ENCODE data around the gene LHFPL3.
"Not testable (repeated sequence)": the region's sequence is repeated elsewhere in the genome, so short reads cannot be mapped to it uniquely, and the experiment has no call there.

LHFPL3 gene

DNA sequence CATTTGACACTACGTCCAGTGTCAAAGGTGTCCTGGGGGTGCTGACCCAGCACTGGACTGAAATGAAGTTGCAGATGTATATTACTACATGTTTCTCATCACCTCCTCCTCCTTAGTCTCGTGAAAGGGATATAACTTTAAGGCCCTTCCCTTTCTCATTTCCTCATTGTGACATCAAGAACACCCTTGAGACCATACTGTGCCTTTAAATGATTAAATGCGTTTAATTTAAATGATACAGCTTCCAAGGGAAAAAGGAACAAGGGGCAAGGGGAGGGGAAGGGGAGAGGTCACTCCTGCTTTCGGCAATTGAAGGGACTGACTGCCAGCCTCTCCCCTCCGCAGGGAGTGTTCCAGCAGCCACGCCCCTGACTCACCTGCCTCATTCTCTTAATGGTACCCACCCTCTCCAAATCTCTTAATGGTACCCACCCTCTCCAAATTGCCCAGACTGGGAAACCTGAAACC lies 605.2 kb downstream of the LHFPL3 start:
- no peak for DNase-seq (ENCODE audit: low read depth)

DNA sequence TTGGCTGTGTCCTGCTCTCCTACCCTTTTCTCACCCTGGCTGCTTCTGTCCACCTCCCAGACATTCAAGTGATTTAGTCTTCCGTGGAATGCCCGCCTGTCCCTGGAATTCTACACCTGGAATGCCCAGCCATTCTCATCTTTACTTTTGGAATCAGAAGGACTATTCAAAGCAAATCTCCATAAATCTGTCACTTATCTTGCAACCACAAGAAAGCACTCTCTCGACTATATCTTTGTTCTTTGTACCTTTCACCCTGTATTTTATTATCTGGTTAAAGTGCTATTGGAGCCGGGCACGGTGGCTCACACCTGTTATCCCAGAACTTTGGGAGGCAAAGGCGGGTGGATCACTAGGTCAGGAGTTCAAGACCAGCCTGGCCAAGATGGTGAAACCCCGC lies 606.3 kb downstream of the LHFPL3 start:
- no peak for DNase-seq (ENCODE audit: low read depth)

DNA sequence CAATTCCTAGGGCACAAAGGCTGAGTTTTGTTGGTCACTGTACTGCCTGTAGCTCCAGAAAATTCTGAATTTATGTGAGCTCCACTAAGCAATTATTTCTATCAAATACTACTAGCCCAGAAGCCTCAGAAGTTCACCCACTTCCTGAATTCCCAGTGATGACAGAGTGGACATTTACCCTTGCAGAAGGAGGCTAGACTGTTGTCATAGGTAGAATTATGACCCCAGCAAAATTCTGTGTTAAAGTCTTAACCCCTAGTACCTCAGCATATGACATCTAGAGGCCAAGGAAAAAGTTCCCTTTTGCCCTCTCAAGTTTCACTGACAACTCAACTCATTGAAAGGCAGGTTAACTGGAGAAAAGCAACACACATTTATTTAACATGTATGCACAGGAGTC lies 606.9 kb downstream of the LHFPL3 start:
- no peak for DNase-seq (ENCODE audit: low read depth)

DNA sequence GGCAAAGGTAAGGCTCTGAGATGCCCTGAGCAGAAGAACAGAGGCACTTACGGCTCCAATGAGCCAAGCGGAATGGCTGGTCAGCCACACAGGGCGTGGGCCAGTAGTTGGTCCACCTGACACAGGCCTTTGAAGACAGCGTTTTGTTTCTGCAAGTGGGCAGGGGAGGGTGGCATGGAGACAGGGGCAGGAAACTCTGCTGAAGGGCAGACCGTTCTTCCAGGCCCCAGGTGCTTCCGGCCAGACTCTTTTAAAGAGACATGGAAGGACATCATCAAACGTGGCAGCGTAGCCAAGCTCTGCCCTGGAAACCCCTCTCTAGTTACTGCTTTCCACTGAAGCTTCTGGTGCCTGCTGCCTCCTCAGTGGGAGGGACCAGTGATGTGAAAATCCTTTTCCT lies 608.1 kb downstream of the LHFPL3 start:
- DNase-seq (ENCODE audit: low read depth), result no peak

DNA sequence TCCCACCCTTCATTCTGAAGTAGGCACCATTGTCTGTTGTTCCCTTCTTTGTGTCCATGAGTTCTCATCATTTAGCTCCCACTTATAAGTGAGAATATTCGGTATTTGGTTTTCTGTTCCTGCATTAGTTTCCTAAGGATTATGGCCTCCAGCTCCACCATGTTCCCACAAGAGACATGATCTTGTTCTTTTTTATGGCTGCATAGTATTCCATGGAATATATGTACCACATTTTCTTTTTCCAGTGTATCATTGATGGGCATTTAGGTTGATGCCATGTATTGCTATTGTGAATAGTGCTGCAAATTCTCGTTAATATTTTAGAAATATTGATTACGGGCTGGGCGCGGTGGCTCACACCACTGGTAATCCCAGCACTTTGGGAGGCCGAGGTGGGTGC lies 609.1 kb downstream of the LHFPL3 start:
- not testable (repeated sequence) for DNase-seq (ENCODE audit: low read depth)

DNA sequence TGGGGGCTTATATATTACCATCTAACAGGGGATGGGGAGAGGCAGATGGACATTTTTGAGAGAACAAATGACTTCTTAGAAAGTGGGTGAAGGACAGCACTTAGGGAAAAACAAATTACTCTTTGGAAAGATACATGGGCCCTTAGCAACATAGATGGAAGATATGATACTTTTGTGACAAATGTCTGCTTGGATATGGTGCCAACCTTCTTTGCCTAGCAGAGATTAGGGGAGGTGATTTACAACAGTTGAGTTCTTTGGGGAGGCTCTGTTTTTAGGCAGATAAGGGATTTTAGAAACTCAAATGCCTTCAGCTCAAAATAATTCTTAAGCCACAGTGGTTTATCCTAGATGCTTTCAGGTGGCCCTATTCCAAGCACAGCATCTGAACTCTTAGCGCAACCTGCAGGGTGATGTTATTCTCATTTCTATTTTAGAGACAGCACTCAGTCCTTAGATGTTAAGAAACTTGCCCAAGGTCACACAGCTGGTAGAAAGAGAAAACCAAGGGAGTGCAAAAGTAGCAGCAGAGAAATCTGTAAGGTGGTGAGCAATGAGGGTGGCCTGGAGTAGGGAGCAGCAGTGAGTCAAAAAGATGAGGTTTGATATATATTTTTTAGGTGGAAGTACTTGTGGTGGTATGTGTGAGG lies 610.5 kb downstream of the LHFPL3 start:
- no peak for DNase-seq (ENCODE audit: low read depth)

DNA sequence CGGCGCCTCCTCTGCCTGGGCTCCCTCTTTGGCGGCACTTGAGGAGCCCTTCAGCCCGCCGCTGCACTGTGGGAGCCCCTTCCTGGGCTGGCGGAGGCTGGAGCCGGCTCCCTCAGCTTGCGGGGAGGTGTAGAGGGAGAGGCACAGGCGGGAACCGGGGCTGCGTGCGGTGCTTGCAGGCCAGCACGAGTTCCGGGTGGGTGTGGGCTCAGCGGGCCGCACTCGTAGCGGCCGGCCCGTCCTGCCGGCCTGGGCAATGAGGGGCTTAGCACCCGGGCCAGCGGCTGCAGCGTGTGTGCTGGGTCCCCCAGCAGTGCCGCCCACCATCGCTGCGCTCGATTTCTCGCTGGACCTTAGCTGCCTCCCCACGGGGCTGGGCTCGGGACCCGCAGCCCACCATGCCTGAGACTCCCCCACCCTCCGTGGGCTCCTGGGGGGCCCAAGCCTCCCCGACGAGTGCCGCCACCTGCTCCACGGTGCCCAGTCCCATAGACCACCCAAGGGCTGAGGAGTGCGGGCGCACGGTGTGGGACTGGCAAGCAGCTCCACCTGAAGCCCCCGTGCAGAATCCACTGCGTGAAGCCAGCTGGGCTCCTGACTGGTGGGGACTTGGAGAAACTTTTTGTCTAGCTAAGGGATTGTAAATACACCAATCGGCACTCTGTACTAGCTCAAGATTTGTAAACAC lies 611.8 kb downstream of the LHFPL3 start:
- DNase-seq (ENCODE audit: low read depth), result no peak

DNA sequence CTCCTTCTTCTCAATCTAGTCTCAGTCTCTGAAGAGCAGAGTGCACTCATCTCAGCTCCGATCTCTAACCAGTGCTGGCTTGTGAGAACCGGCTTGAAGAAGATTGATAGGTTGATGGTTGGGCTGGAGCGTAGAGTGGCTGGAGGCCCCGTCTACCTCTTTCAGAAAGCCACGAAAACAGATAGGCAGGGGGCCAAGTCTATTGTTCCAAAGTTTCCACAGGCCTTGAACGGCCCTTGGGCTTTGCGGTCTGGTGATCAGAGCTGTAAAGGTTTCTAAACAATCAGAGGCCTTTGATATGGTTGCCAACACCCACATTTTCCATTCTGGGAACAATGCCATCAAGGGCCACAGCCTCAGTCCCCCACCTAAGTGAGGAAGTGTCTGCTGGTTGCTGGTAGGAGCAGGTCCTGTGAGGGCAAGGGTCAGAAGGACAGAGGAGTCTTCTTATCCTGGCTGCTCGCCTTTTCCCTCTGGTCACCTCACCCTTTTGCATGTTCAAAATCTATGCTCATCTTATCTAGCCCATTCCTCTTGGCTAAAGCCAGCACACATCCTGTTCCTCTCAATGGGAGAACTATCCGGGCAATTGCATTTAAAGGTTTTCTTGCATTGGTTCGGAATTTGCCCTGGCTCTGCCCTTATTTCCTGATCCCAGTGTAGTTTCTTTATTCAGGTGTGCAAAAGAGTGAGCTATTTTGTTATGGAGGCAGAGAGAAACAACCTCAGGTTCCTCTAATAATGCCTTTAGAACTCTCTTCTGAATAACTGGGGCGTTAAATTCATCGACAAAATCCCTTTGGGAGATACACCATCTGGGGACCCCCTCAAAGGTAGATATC lies 615.3 kb downstream of the LHFPL3 start:
- no peak for DNase-seq (ENCODE audit: low read depth)

DNA sequence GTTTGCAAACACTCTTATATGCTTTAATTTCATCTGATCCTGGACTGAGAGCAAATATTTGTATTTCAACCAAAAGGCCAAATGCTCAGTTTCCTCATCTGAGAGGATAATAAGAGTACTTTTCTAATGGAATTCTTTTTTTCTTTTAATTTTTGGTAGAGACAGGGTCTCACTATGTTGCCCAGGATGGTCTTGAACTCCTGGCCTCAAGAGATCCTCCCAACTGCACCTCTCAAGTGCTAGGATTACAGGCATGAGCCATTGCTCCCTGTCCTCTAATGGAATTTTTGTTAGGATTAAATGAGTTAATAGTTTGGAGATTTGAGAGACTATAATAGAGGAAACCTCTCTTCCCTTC lies 617.2 kb downstream of the LHFPL3 start:
- no peak for DNase-seq (ENCODE audit: low read depth)

DNA sequence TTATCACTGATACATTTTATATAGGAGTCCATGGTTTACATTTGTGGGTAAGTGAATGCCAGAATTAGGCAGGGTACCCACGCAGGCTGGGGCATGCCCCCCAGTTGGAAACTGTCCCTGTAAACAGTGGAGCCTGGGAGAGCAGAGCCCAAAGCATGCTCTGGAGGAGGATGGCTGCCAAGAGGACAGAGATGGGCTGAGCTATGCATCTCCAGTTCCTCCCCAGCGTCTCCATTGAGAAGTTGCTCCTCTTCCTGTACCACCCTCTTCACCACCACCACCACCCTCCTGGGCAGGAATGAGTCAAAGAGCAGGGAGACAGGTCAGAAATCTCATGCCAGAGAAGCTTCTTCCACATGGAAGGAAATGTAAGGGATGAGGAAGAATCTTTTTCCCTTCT lies 617.9 kb downstream of the LHFPL3 start:
- DNase-seq (ENCODE audit: low read depth), result no peak

DNA sequence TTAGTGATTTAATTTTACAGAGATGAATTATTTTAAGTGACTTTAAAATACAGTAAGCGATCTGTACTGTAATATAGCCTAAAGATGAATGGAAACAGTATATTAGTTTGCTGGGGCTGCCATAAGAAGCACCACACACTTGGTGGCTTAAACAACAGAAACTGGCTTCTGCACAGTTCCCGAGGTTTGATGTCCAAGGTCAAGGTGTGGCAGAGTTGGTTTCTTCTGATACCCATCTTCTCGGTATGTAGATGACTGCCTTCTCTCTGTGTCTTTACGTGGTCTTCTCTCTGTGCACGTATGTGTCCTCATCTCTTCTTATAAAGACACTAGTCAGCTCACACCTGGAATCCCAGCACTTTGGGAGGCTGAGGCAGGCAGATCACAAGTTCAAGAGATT lies 621.6 kb downstream of the LHFPL3 start:
- no peak for DNase-seq (ENCODE audit: low read depth)

DNA sequence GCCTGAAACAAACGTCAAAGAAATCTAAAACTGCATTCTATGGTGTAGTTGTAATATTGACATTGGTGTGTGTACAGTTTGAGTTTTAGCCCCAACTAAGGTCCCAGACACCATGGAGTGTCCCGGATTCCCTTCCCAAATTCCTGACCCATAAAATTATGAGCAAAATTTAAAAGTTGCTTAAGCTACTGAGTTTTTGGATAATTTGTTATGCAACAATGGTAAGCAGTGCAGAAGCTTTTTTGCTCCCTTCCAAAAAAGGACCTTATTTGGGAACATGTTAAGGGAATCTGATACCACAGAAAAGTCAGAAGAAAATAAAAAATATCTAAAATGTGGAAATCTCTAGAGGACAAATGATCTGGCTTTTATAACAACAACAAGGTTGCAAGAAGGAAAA lies 622.4 kb downstream of the LHFPL3 start:
- no peak for DNase-seq (ENCODE audit: low read depth)

DNA sequence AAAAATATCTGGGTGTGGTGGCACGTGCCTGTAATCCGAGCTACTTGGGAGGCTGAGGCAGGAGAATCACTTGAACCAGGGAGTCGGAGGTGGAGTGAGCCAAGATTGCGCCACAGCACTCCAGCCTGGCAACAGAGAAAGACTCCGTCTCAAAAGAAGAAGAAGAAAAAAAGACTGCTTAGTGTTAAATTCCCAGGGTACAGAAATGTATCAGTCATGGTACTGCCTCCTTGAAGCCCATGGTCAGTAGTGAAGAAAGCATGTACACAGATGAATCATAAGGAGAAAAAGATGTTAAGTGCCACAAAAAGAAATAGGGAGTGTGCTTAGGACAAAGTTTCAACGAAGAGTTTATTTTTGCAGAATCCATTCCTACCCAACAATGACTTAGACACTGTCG lies 623.1 kb downstream of the LHFPL3 start:
- no peak for DNase-seq (ENCODE audit: low read depth)

DNA sequence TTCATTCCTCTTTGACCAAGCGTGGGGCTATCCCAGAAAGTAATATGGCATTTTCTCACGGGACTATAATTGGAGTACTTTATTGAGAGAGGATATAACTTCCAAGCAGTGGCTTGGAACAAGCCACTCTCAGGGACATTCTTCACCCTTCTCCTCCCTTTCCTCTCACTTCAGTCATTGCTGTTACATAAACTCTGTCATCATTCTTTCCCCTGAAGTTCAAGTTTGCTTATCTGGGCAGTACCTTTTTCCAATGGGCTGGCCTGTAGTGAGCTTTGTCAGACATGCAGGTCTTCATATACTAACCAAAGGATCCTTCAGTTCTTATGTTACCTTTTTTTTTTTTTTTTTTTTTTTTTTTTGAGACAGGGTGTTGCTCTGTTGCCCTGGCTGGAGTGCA lies 626.9 kb downstream of the LHFPL3 start:
- DNase-seq (ENCODE audit: low read depth), result no peak
